Measurements from ENCODE around the gene CD72. TPM values are rescaled to one million over a fixed set of nuclear protein-coding genes. Genes with fewer than 3 reads are reported as not detected.

Gene CD72
- total RNA-seq, 2 experiments from 2014 or later, result 13.1 to 15.5 TPM

GRCh38 chr9:35608221-35608620, 10.0 kb downstream of the CD72 start:
- ChIA-PET CTCF (interaction anchor here (1.4 to 7.0 kb wide), 3 partner anchors 8 to 88 kb away, joined by 3 to 44 read pairs (median 5); no protein-coding TSS in a partner anchor), POLR2A (interaction anchor here (0.6 to 1.7 kb wide), 11 partner anchors 8 to 195 kb away, joined by 3 to 13 read pairs (median 3); partner anchors contain the start of genes CCDC107 and RMRP)
- Mint-ChIP-seq H3K4me1 (ENCODE audit: low read depth) (peaks cover 23% of the 10 kb centered on the region), H3K27ac (no peak overlapping the region), H3K27me3 (no peaks in the 10 kb centered on the region), H3K4me3 (no peak overlapping the region), H3K36me3 (ENCODE audit: low read depth) (peaks cover 22% of the 10 kb centered on the region), H3K9me3 (no peaks in the 10 kb centered on the region)
- DNase-seq (no peak), ATAC-seq (no peak)
- intact Hi-C loops (cut with micrococcal nuclease), result no loop called here
- no peak for TF ChIP-seq CTCF (IDR thresholded peaks at IDR 0.05)

GRCh38 chr9:35606726-35607125, 11.5 kb downstream of the CD72 start:
- H3K4me1 Mint-ChIP-seq (ENCODE audit: low read depth), result peaks cover 33% of the 10 kb centered on the region
- no peak for TF ChIP-seq CTCF (IDR thresholded peaks at IDR 0.05)
- no peaks in the 10 kb centered on the region for H3K9me3 Mint-ChIP-seq
- ChIA-PET POLR2A (interaction anchor here (0.6 kb wide), 1 partner anchor 707 kb away, joined by 3 read pairs; no protein-coding TSS in a partner anchor), CTCF (interaction anchor here (1.2 to 1.9 kb wide), 3 partner anchors 10 to 205 kb away, joined by 3 to 5 read pairs (median 3); partner anchors contain the start of genes CCDC107, RMRP and SPAG8)
- ATAC-seq, result no peak
- no peaks in the 10 kb centered on the region for H3K27me3 Mint-ChIP-seq
- peaks cover 23% of the 10 kb centered on the region for H3K36me3 Mint-ChIP-seq (ENCODE audit: low read depth)
- intact Hi-C loops (cut with micrococcal nuclease), result no loop called here
- no peak overlapping the region for H3K27ac Mint-ChIP-seq
- peak overlapping the region; percentile 32 for H3K4me3 Mint-ChIP-seq
- no peak for DNase-seq

GRCh38 chr9:35606138-35606504, 12.1 kb downstream of the CD72 start:
- H3K27me3 Mint-ChIP-seq, result no peaks in the 10 kb centered on the region
- no peak overlapping the region for H3K27ac Mint-ChIP-seq
- peak overlapping the region; percentile 82 for H3K4me3 Mint-ChIP-seq
- no peaks in the 10 kb centered on the region for H3K9me3 Mint-ChIP-seq
- intact Hi-C loops (cut with micrococcal nuclease), result no loop called here
- no peak for TF ChIP-seq CTCF (IDR thresholded peaks at IDR 0.05)
- ATAC-seq (no peak), DNase-seq (peak; percentile 8)
- CTCF ChIA-PET, result interaction anchor here (0.8 to 3.2 kb wide), 5 partner anchors 9 to 206 kb away, joined by 3 to 21 read pairs (median 3); partner anchors contain the start of genes CCDC107, RMRP and SPAG8
- H3K4me1 Mint-ChIP-seq (ENCODE audit: low read depth), result peaks cover 28% of the 10 kb centered on the region
- H3K36me3 Mint-ChIP-seq (ENCODE audit: low read depth), result peaks cover 23% of the 10 kb centered on the region
- POLR2A ChIA-PET, result interaction anchor here (0.6 to 3.1 kb wide), 4 partner anchors 11 to 707 kb away, joined by 3 to 10 read pairs (median 6); no protein-coding TSS in a partner anchor

- POLR2A ChIA-PET, result interaction anchor here (0.7 to 3.1 kb wide), 3 partner anchors 11 to 42 kb away, joined by 3 to 10 read pairs (median 10); no protein-coding TSS in a partner anchor
- H3K4me3 Mint-ChIP-seq, result peak overlapping the region; percentile 82
Observed at GRCh38 chr9:35605351-35606137, 12.7 kb downstream of the CD72 start.

More at GRCh38 chr9:35605351-35606137, 12.7 kb downstream of the CD72 start:
- Mint-ChIP-seq H3K27me3 (no peaks in the 10 kb centered on the region), H3K9me3 (no peaks in the 10 kb centered on the region), H3K27ac (no peak overlapping the region), H3K36me3 (ENCODE audit: low read depth) (peaks cover 23% of the 10 kb centered on the region), H3K4me1 (ENCODE audit: low read depth) (peaks cover 28% of the 10 kb centered on the region)
- CTCF ChIA-PET, result interaction anchor here (0.8 to 3.2 kb wide), 9 partner anchors 10 to 207 kb away, joined by 3 to 23 read pairs (median 5); partner anchors contain the start of genes CCDC107, CD72, CREB3 and RMRP
- intact Hi-C loops (cut with micrococcal nuclease), result no loop called here
- peak; percentile 62 for DNase-seq
- ATAC-seq, result no peak
- TF ChIP-seq CTCF (IDR thresholded peaks at IDR 0.05), result no peak

Measured in activated CD8-positive, alpha-beta T cell treated with anti-CD3 and anti-CD28 coated beads for 36 hours (primary cell).